LNCaP clone FGC (cell line): Measurements from ENCODE around the gene ZBTB1.
A peak's percentile ranks its signal among the peaks of the same experiment; 100 is the strongest.
"Not testable (repeated sequence)": the region's sequence is repeated elsewhere in the genome, so short reads cannot be mapped to it uniquely, and the experiment has no call there.

Experiments used
- DNase-seq: peaks from one replicate; pipeline ENCODE4 v3.0.0-alpha.2; 2011; ENCODE audit warnings: low read depth
- H3K4me3 ChIP-seq: 2 replicates; pipeline ENCODE4 v1.5.1; 2011; ENCODE audit warnings: mild to moderate bottlenecking, low read depth, low read length, control low read depth
- CTCF ChIP-seq: IDR thresholded peaks from 2 replicates; pipeline ENCODE4 v1.5.1; 2012; ENCODE audit warnings: mild to moderate bottlenecking; ENCODE audit not compliant: control insufficient read depth, insufficient read depth; ENCODE audit errors: extremely low read depth

ZBTB1 gene

GRCh38 chr14:64550621-64551333, 46.2 kb downstream of the ZBTB1 start:
- no peak for TF ChIP-seq CTCF
- no peak for DNase-seq
- no peak overlapping the region for H3K4me3 ChIP-seq

GRCh38 chr14:64554556-64554955, 50.0 kb downstream of the ZBTB1 start:
- no peak for DNase-seq
- H3K4me3 ChIP-seq: no peak overlapping the region
- TF ChIP-seq CTCF: no peak

- no peak for TF ChIP-seq CTCF
- no peak for DNase-seq
- no peak overlapping the region for H3K4me3 ChIP-seq
Observed at GRCh38 chr14:64556526-64556925, 52.0 kb downstream of the ZBTB1 start.

- not testable (repeated sequence) for DNase-seq, H3K4me3 ChIP-seq
Observed at GRCh38 chr14:64558216-64558615, 53.6 kb downstream of the ZBTB1 start.

GRCh38 chr14:64561631-64562030, 57.1 kb downstream of the ZBTB1 start:
- no peak for TF ChIP-seq CTCF
- no peak for DNase-seq

GRCh38 chr14:64562436-64562835, 57.9 kb downstream of the ZBTB1 start:
- peak; percentile 25 for DNase-seq
- TF ChIP-seq CTCF: no peak
- H3K4me3 ChIP-seq: no peak overlapping the region

More at GRCh38 chr14:64561631-64562030, 57.1 kb downstream of the ZBTB1 start:
- H3K4me3 ChIP-seq: no peak overlapping the region

GRCh38 chr14:64563696-64564095, 59.1 kb downstream of the ZBTB1 start:
- DNase-seq: no peak
- H3K4me3 ChIP-seq: no peak overlapping the region
- TF ChIP-seq CTCF: no peak
